GM12878 (cell line): ENCODE measurements around the gene GDNF. TPM values are rescaled to one million over a fixed set of nuclear protein-coding genes. Genes with fewer than 3 reads are reported as not detected.

Source experiments
- ATAC-seq: fragments of 200-7000 bp; cut with Tn5 transposase; 3 replicates; pipeline ENCODE4 v1.9.1; 2020; ENCODE audit warnings: mild to moderate bottlenecking, moderate library complexity
- BruUV-seq: library from RNA; stranded (reverse); fragments of 400-500 nt; replicated peaks from 2 replicates; lab custom pipeline; 2021; lab: Mats Ljungman, UMichigan
- CTCF ChIA-PET: fragments of 300-600 bp; sonication (Branson Sonifier 250); formaldehyde crosslinking; extraction: SDS; loops from one replicate; lab custom pipeline; 2021; ENCODE audit warnings: inconsistent platforms; lab: Yijun Ruan, JAX
- POLR2A ChIA-PET: fragments of 350-600 bp; formaldehyde crosslinking; extraction: SDS; loops from one replicate; lab custom pipeline; 2021; ENCODE audit warnings: inconsistent platforms; lab: Charles Lee
- RAD21 ChIA-PET: fragments of 300-600 bp; sonication (Branson Sonifier 250); formaldehyde crosslinking; loops from one replicate; lab custom pipeline; 2023; ENCODE audit warnings: antibody characterized with exemption; ENCODE audit not compliant: unreplicated experiment; lab: Charles Lee
- SMC1A ChIA-PET: fragments of 300-600 bp; sonication (Branson Sonifier 250); formaldehyde crosslinking; loops from one replicate; lab custom pipeline; 2023; ENCODE audit not compliant: unreplicated experiment, uncharacterized antibody; lab: Charles Lee
- DNase-seq: peaks from one replicate; pipeline ENCODE4 v3.0.0-alpha.2; 2011; ENCODE audit warnings: low read depth, low spot score
- FAIRE-seq: peaks from 3 replicates; lab custom pipeline; 2011; peaks lifted over from hg19 to GRCh38; lab: Jason Lieb, UNC
- H2AFZ ChIP-seq: 2 replicates; pipeline ENCODE4 v1.6.0; 2011; ENCODE audit warnings: low read depth, low read length, control low read depth; ENCODE audit not compliant: control insufficient read depth
- H3K27ac ChIP-seq: 2 replicates; pipeline ENCODE4 v1.5.1; 2011; ENCODE audit warnings: control low read depth; ENCODE audit not compliant: control insufficient read depth, insufficient read depth
- H3K27me3 ChIP-seq, 2 experiments: replicated peaks in 1 of 2; 2 replicates each; pipeline versions ENCODE4 v1.6.0 to v1.6.1; 2011; ENCODE audit warnings: low read length in 1 of 2; ENCODE audit not compliant: control insufficient read depth in 2 of 2, insufficient read depth in 2 of 2
- H3K36me3 ChIP-seq, 2 experiments: 2 replicates each; pipeline ENCODE4 v1.5.1; 2011; ENCODE audit warnings: low read length in 1 of 2; ENCODE audit not compliant: control insufficient read depth in 2 of 2, insufficient read depth in 2 of 2
- H3K4me1 ChIP-seq: 2 replicates; pipeline ENCODE4 v1.6.1; 2011; ENCODE audit warnings: mild to moderate bottlenecking, low read length, moderate library complexity, mixed read lengths; ENCODE audit not compliant: control insufficient read depth, insufficient read depth
- H3K4me2 ChIP-seq: 2 replicates; pipeline ENCODE4 v1.6.0; 2011; ENCODE audit warnings: control low read depth; ENCODE audit not compliant: control insufficient read depth, insufficient read depth
- H3K4me3 ChIP-seq: fragments of 200-600 bp; sonication (generic); 2 replicates; pipeline ENCODE4 v1.5.1; 2016
- H3K79me2 ChIP-seq: 2 replicates; pipeline ENCODE4 v1.6.0; 2011; ENCODE audit warnings: low read length; ENCODE audit not compliant: control insufficient read depth, insufficient read depth
- H3K9ac ChIP-seq: 2 replicates; pipeline ENCODE4 v1.8.0; 2011; ENCODE audit warnings: low read length, control low read depth, mixed read lengths; ENCODE audit not compliant: control insufficient read depth, insufficient read depth
- H3K9me3 ChIP-seq: replicated peaks from 3 replicates; pipeline ENCODE4 v1.5.1; 2011; ENCODE audit warnings: mild to moderate bottlenecking, low read length; ENCODE audit not compliant: control insufficient read depth, insufficient read depth
- H4K20me1 ChIP-seq: 2 replicates; pipeline ENCODE4 v1.6.0; 2011; ENCODE audit not compliant: control insufficient read depth, insufficient read depth
- ATF2 ChIP-seq: IDR thresholded peaks from 2 replicates; pipeline ENCODE4 v1.6.1; 2012; ENCODE audit warnings: low read length, inconsistent platforms
- BRCA1 ChIP-seq: IDR thresholded peaks from 2 replicates; pipeline ENCODE4 v1.6.1; 2011; ENCODE audit warnings: low read depth, low read length, improper control_type of control experiment
- CBX5 ChIP-seq: sonication (generic); IDR thresholded peaks from 2 replicates; pipeline ENCODE4 v1.6.1; 2016; ENCODE audit warnings: low read depth, moderate library complexity, mild to moderate bottlenecking, inconsistent platforms
- CHD1 ChIP-seq: IDR thresholded peaks from 2 replicates; pipeline ENCODE4 v1.6.1; 2012; ENCODE audit warnings: low read depth, low read length, improper control_type of control experiment
- DPF2 ChIP-seq: fragments of 450-650 bp; IDR thresholded peaks from 2 replicates; pipeline ENCODE4 v1.6.1; 2017; ENCODE audit warnings: mild to moderate bottlenecking
- GABPA ChIP-seq: IDR thresholded peaks from 2 replicates; pipeline ENCODE4 v1.6.1; 2014; ENCODE audit warnings: antibody characterized with exemption, low read depth, mild to moderate bottlenecking, inconsistent platforms
- POLR2AphosphoS5 ChIP-seq: IDR thresholded peaks from 2 replicates; pipeline ENCODE4 v1.6.1; 2011; ENCODE audit warnings: mild to moderate bottlenecking, low read length, inconsistent platforms
- RBBP5 ChIP-seq: fragments of 200-600 bp; sonication (generic); conservative IDR thresholded peaks from 2 replicates; pipeline ENCODE4 v1.6.1; 2016
- SMC3 ChIP-seq: IDR thresholded peaks from 2 replicates; pipeline ENCODE4 v1.6.1; 2011; ENCODE audit warnings: low read length, improper control_type of control experiment, borderline replicate concordance
- SPI1 ChIP-seq: IDR thresholded peaks from 2 replicates; pipeline ENCODE4 v1.6.1; 2011; ENCODE audit warnings: low read depth, mild to moderate bottlenecking, low read length, moderate library complexity, borderline replicate concordance; ENCODE audit not compliant: insufficient read depth
- STAT3 ChIP-seq: IDR thresholded peaks from 2 replicates; pipeline ENCODE4 v1.6.1; 2011; ENCODE audit warnings: low read depth, low read length, improper control_type of control experiment
- TAF1 ChIP-seq: IDR thresholded peaks from 2 replicates; pipeline ENCODE4 v1.6.1; 2011; ENCODE audit warnings: mild to moderate bottlenecking, low read depth, low read length, borderline replicate concordance
- ZNF24 ChIP-seq: fragments of 450-650 bp; IDR thresholded peaks from 2 replicates; pipeline ENCODE4 v1.6.1; 2017; ENCODE audit warnings: antibody characterized with exemption, mild to moderate bottlenecking
- ZNF622 ChIP-seq: fragments of 450-650 bp; IDR thresholded peaks from 2 replicates; pipeline ENCODE4 v1.6.1; 2017; ENCODE audit warnings: mild to moderate bottlenecking, inconsistent platforms
- WGBS: methylation state at CpG from one replicate; pipeline ENCODE4 v1.1.6; 2016; ENCODE audit warnings: low lambda C conversion rate; ENCODE audit not compliant: insufficient replicate concordance, insufficient coverage; ENCODE audit errors: missing lambda C conversion rate; 5-methylcytosine and 5-hydroxymethylcytosine counted together
- in situ Hi-C: fragments of 300-500 bp; cut with MboI; formaldehyde crosslinking; loops from 9 replicates; pipeline ENCODE4 v1.14.3; 2018; ENCODE audit warnings: mixed read lengths
- intact Hi-C: fragments of 100-400 bp; cut with micrococcal nuclease; formaldehyde crosslinking; loops from one replicate; pipeline ENCODE4 v1.14.2; 2022; ENCODE audit not compliant: unreplicated experiment
- polyA plus RNA-seq, 11 experiments: library from polyadenylated mRNA; depleted of rRNA in 4 of 11; unstranded in 6 of 11; stranded (reverse) in 5 of 11; fragments of >200 nt; fragmentation: Nextera tagmentation in 4 of 11; fragmentation: Illumina TruSeq in 1 of 11; extraction: Ambion mirVana in 4 of 11; extraction: Trizol in 1 of 11; gene quantifications; 1 replicate in 1 of 11; 2 replicates in 10 of 11; pipeline versions ENCODE4 v1.2.1 to v1.2.3, GENCODE V29; 2011 to 2016; ENCODE audit warnings: inconsistent platforms in 2 of 11, missing spikeins in 2 of 11, low read depth in 1 of 11
- total RNA-seq, 4 experiments: library from RNA; depleted of rRNA in 3 of 4; stranded (reverse); fragments of >200 nt in 3 of 4; fragmentation: Illumina TruSeq in 1 of 4; extraction: Trizol in 1 of 4; gene quantifications; 2 replicates each; pipeline versions ENCODE4 v1.2.1 to v1.2.3, GENCODE V29; 2013 to 2021
- TF ChIP-seq, protein P1 (sequence below): fragments of 450-650 bp; IDR thresholded peaks from 2 replicates; pipeline ENCODE4 v1.6.1; 2017; ENCODE audit warnings: low read depth, mild to moderate bottlenecking, moderate library complexity

The GDNF gene
- total and polyA plus RNA-seq, 10 of the 15 experiments (the other 5 are each of a cell fraction or from before 2014, with no cell fraction given), result not detected

- H3K79me2 ChIP-seq, result no peaks in the 10 kb centered on the region
- TF ChIP-seq CBX5 (no peak), SPI1 (no peak), POLR2AphosphoS5 (no peak), DPF2 (no peak), SMC3 (no peak), RBBP5 (no peak), GABPA (no peak), CHD1 (no peak), STAT3 (no peak), TAF1 (no peak), ATF2 (no peak), ZNF622 (no peak), ZNF24 (no peak), BRCA1 (no peak)
- TF ChIP-seq, protein P1, sequence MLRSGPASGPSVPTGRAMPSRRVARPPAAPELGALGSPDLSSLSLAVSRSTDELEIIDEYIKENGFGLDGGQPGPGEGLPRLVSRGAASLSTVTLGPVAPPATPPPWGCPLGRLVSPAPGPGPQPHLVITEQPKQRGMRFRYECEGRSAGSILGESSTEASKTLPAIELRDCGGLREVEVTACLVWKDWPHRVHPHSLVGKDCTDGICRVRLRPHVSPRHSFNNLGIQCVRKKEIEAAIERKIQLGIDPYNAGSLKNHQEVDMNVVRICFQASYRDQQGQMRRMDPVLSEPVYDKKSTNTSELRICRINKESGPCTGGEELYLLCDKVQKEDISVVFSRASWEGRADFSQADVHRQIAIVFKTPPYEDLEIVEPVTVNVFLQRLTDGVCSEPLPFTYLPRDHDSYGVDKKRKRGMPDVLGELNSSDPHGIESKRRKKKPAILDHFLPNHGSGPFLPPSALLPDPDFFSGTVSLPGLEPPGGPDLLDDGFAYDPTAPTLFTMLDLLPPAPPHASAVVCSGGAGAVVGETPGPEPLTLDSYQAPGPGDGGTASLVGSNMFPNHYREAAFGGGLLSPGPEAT, result no peak
- DNase-seq (no peak), ATAC-seq (no peak), FAIRE-seq (no peak)
- no peak overlapping the region for H3K9ac ChIP-seq
- ChIA-PET SMC1A (no interaction called here), POLR2A (interaction anchor here (0.6 kb wide), 1 partner anchor 441 kb away, joined by 4 read pairs; the partner anchor contains the start of gene NUP155), CTCF (interaction anchor here (1.1 kb wide), 1 partner anchor 399 kb away, joined by 7 read pairs; no protein-coding TSS in a partner anchor), RAD21 (no interaction called here)
- peaks cover 4% of the 10 kb centered on the region for H3K4me1 ChIP-seq
- no peaks in the 10 kb centered on the region for H3K36me3 ChIP-seq
- no peaks in the 10 kb centered on the region for H3K27me3 ChIP-seq
- no peaks in the 10 kb centered on the region for H4K20me1 ChIP-seq
- H3K4me2 ChIP-seq, result no peak overlapping the region
- no peaks in the 10 kb centered on the region; the same call in 2 of the 3 replicates for H3K9me3 ChIP-seq
- H3K27ac ChIP-seq, result no peak overlapping the region
- WGBS, result 66% methylated on average over 10 of the region's 10 CpGs
- no peak overlapping the region for H3K4me3 ChIP-seq
- intact Hi-C loops, result no loop called here
- no peak overlapping the region for H2AFZ ChIP-seq
- no TSS peak for BruUV-seq
- in situ Hi-C loops, result no loop called here
Observed at GRCh38 chr5:37811866-37812265, 28.0 kb downstream of the GDNF start.
